T-helper 2 cell treated with Interferon-gamma antibody and Interleukin-4, amounts not matched to agents 5 μg/mL and 100 μg/mL, for 36 hours (primary cell): ENCODE results near the gene PSTPIP2.
"Not testable (repeated sequence)": the region's sequence is repeated elsewhere in the genome, so short reads cannot be mapped to it uniquely, and the experiment has no call there.

Experiments
- DNase-seq: peaks from one replicate; pipeline ENCODE4 v3.0.0; 2021; ENCODE audit warnings: low spot score
- H3K27ac Mint-ChIP-seq: one replicate; pipeline ENCODE4 v1.8.0; 2021; ENCODE audit warnings: mild to moderate bottlenecking, mixed read lengths
- H3K27me3 Mint-ChIP-seq: one replicate; pipeline ENCODE4 v1.8.0; 2021; ENCODE audit warnings: low read depth, mixed read lengths
- H3K36me3 Mint-ChIP-seq: one replicate; pipeline ENCODE4 v1.8.0; 2021; ENCODE audit warnings: low read depth, mixed read lengths
- H3K4me1 Mint-ChIP-seq: one replicate; pipeline ENCODE4 v1.8.0; 2021; ENCODE audit warnings: low read depth, mixed read lengths
- H3K4me3 Mint-ChIP-seq: one replicate; pipeline ENCODE4 v1.8.0; 2022; ENCODE audit warnings: mild to moderate bottlenecking, moderate library complexity, mixed read lengths
- H3K9me3 Mint-ChIP-seq: one replicate; pipeline ENCODE4 v1.8.0; 2021; ENCODE audit warnings: mixed read lengths

PSTPIP2 gene, protein sequence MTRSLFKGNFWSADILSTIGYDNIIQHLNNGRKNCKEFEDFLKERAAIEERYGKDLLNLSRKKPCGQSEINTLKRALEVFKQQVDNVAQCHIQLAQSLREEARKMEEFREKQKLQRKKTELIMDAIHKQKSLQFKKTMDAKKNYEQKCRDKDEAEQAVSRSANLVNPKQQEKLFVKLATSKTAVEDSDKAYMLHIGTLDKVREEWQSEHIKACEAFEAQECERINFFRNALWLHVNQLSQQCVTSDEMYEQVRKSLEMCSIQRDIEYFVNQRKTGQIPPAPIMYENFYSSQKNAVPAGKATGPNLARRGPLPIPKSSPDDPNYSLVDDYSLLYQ

DNA sequence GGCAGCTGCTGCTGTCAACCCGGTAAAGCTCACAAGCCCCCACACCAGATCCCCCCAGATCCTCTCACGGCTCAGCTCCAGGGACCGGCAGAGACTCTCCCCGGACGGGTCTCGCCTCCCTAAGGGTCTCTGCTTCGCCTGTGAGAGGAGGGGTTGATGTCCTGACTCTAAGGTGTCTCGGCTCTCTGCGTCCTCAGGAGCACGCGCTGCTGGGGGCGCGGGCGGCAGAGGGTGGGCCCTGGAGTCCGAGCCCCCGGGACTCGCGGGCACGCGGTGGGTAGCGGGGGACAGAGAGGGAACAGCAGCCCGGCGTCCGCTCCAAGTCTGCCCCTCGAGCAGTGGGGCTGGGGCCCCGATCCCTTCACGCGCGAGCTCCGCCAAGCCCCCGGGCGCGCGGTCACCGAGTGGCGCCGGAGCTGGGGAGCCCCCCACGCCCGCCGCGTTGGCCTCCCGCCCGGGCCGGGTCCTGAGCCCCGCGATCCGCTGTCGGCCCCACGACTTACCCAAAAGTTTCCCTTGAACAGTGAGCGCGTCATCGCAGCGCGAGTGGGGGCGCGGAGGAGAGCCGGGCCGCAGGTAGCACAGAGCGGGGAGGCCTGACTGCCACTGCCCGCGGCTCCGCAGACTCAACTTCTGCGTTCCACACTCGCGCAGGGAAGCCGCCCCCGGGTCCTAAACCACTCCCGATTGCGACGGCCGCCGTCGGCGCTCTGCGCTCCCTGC is at the start of gene PSTPIP2:
TSS of gene PSTPIP2 (minus strand) at position 608 of the 723 bp plus-strand sequence. CDS start at position 536, 72 bp downstream.
- Mint-ChIP-seq H3K9me3 (peaks cover 3% of the 10 kb centered on the region), H3K27me3 (no peaks in the 10 kb centered on the region), H3K4me1 (peaks cover 32% of the 10 kb centered on the region), H3K27ac (peak within 1 kb of the TSS; percentile 85), H3K36me3 (peaks cover 11% of the 10 kb centered on the region), H3K4me3 (peak within 1 kb of the TSS; percentile 84)
- peak; percentile 52 for DNase-seq

DNA sequence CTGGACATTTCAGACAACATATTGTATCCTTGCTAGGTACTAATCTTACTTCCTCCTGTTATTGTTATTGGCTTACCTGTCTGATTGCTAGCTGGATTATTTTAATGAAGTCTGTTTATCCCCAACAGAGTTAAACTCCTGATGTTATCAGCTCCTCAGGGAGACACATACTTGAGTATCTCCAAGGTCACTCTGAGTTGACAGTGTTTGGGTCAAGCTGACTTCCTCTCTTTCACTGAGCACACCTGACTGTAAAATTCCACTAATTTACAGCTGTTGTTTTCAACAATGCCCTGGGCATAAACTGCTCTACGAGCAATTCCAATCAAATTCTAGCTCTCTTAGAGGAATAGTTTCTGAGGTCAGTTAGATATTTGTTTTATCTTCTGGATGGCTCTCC is 41.7 kb upstream of the PSTPIP2 start:
- Mint-ChIP-seq H3K4me1 (no peaks in the 10 kb centered on the region), H3K4me3 (no peak overlapping the region), H3K36me3 (peaks cover 41% of the 10 kb centered on the region), H3K9me3 (no peaks in the 10 kb centered on the region), H3K27me3 (no peaks in the 10 kb centered on the region), H3K27ac (no peak overlapping the region)
- DNase-seq, result no peak

DNA sequence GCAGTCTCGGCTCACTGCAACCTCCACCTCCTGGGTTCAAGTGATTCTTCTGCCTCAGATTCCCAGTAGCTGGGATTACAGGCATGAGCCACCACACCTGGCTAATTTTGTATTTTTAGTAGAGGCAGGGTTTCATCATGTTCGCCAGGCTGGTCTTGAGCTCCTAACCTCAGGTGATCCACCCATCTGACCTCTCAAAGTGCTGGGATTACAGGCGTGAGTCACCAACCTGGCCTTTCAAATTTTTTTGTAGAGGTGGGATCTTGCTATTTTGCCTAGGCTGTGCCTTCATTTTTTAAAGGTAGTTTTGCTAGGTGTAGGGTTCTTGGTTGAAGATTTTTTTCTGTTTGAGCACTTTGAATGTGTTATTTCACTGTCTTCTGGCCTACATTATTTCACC is 38.3 kb upstream of the PSTPIP2 start:
- peak overlapping the region; percentile 26 for H3K27ac Mint-ChIP-seq
- no peaks in the 10 kb centered on the region for H3K27me3 Mint-ChIP-seq
- H3K4me3 Mint-ChIP-seq, result no peak overlapping the region
- H3K36me3 Mint-ChIP-seq, result peaks cover 39% of the 10 kb centered on the region
- DNase-seq, result no peak
- H3K4me1 Mint-ChIP-seq, result peaks cover 9% of the 10 kb centered on the region
- H3K9me3 Mint-ChIP-seq, result no peaks in the 10 kb centered on the region

DNA sequence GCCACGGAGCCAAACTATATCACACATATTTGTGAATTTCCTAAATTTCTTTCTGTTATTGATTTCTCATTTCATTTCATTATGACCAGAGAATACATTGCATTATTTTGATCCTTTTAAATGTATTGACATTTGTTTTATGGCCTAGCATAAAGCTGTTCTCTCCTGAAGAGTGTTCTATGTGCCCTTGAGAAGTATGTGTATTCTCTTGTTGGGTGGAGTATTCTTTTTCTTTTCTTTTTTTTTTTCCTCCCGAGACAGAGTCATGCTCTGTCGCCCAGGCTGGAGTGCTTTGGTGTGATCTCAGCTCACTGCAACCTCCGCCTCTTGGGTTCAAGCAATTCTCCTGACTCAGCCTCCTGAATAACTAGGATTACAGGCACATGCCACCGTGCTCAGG is 37.3 kb upstream of the PSTPIP2 start:
- Mint-ChIP-seq H3K4me3 (no peak overlapping the region), H3K36me3 (peaks cover 33% of the 10 kb centered on the region), H3K27ac (no peak overlapping the region), H3K27me3 (no peaks in the 10 kb centered on the region), H3K4me1 (peaks cover 13% of the 10 kb centered on the region), H3K9me3 (no peaks in the 10 kb centered on the region)
- DNase-seq, result no peak

DNA sequence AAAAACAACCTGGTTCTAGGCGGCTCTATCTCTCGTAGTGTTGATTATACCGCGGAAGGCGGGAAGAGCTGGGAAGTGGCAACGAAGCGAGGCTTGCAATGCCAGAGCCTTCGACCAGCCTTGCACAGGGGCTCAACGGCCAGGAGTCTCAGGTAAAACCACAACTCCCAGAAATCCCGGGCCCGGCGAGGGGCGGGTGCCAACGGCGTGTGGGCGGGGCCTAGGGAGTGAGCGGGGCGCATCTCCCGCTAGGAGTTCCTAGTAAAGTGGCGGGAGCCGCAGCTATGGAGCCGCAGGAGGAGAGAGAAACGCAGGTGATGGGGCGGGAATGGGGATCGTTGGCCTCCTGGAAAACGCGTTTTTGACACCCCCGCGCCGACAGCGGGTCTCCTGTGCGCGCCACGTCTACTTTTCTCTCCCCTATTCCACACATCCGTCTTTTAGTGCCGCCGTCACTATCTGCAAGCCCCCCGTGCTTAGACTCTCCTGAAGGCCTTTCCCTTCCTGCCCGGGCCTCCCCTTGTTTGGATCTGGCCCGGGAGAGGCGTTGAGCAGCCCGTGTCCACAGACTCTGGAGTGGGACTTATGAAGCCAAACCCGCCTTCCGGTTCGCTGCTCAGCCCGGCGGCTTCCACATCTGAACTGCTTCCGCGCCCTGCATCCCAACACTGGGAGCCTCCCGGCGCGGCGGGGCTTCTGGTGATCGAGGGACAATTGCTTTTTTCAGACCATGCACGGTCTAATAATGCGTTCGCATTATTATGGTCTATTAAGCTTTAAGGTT is 32.3 kb upstream of the PSTPIP2 start, which contains the start of gene HAUS1:
TSS of gene HAUS1 (plus strand) at position 258 of the 784 bp plus-strand sequence. CDS start at position 285, 27 bp downstream.
- no peaks in the 10 kb centered on the region for H3K27me3 Mint-ChIP-seq

DNA sequence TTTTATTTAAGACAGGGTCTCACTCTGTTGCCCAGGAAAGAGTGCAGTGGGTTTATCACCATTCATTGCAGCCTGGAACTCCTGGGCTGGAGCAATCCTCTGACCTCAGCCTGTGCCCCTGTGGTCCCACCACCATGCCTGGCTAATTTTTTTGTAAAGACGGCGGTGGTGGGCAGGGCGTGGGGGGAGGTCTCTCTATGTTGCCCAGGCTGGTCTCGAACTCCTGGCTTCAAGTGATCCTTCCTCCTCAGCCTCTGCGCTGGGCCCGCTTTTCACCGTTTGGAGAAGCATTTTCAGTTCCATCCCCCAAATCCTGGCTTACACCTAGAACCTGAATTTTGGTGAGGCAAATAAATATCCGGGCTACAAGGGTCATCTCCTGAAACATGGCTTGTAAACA is 27.4 kb upstream of the PSTPIP2 start:
- Mint-ChIP-seq H3K36me3 (peaks cover 20% of the 10 kb centered on the region), H3K27me3 (no peaks in the 10 kb centered on the region), H3K4me3 (no peak overlapping the region), H3K27ac (no peak overlapping the region), H3K9me3 (no peaks in the 10 kb centered on the region), H3K4me1 (peaks cover 21% of the 10 kb centered on the region)
- no peak for DNase-seq

More for the DNA sequence above, 32.3 kb upstream of the PSTPIP2 start, which contains the start of gene HAUS1:
- H3K27ac Mint-ChIP-seq, result peak within 1 kb of the TSS; percentile 86
- no peaks in the 10 kb centered on the region for H3K9me3 Mint-ChIP-seq
- peaks cover 17% of the 10 kb centered on the region for H3K4me1 Mint-ChIP-seq
- DNase-seq, result peak; percentile 80
- H3K4me3 Mint-ChIP-seq, result peak within 1 kb of the TSS; percentile 97
- H3K36me3 Mint-ChIP-seq, result peaks cover 16% of the 10 kb centered on the region

DNA sequence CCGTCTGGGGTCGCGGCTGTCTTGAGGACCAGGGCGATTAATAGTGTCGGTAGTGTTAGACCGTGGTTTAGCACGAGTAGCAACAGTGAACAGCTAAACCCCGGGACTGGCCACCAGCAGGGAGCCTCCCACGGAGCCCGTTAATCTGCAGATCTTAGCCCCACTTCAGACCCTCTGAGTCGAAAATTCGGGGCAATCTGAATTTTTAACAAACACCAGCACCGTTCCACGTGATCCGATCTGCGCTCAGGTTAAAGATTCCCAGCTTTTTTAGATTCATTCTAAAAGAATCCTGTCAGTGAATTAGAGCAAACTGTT is 26.5 kb upstream of the PSTPIP2 start:
- Mint-ChIP-seq H3K9me3 (no peaks in the 10 kb centered on the region), H3K27ac (peak overlapping the region; percentile 94), H3K36me3 (peaks cover 25% of the 10 kb centered on the region), H3K4me3 (peak overlapping the region; percentile 99), H3K27me3 (no peaks in the 10 kb centered on the region), H3K4me1 (peaks cover 20% of the 10 kb centered on the region)
- no peak for DNase-seq

DNA sequence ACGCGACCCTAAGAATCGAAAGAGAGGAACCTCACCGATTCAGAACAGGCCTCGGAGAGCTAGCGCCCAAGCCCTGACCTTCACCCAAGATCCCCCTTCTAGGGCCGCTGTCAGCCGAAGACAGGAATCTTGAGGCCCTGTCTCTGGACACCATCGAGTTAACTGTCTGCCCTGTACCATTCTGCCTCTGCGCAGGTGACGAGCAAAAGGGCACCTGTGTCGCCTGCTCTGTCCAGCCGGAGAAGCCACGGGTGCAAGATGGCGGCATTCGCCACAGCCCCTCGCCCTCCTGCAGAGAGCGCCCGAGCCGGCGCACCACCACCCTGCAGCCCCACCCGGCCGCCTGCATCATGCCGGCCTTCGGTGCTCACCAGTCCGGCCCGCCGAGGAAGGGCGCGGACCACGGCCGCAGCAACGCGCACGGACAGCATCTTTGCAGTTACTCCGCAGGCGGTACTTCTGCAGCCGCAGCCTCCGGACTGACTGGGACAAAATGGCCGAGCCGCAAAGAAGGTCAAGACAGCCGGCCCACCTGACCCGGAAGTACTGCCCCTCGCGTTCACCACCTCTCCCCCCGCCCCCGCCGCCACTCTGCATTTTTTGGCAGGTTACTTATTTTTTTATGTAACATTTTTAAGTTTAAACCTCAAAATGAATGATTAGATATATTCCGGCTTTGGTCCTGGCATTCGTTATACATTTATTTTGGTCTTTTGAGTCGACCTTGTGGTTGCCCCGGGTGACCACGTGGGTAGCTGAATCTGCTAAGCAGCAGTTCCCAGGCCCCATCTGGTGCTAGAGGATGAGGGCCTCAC is 25.9 kb upstream of the PSTPIP2 start, which contains the start of gene ATP5F1A:
TSS of gene ATP5F1A (minus strand) at position 496 of the 815 bp plus-strand sequence. CDS start at position 431, 65 bp downstream.
- Mint-ChIP-seq H3K4me3 (peak within 1 kb of the TSS; percentile 99), H3K4me1 (peaks cover 20% of the 10 kb centered on the region), H3K9me3 (no peaks in the 10 kb centered on the region), H3K27ac (peak within 1 kb of the TSS; percentile 94), H3K36me3 (peaks cover 31% of the 10 kb centered on the region), H3K27me3 (no peaks in the 10 kb centered on the region)
- DNase-seq, result peak; percentile 82

DNA sequence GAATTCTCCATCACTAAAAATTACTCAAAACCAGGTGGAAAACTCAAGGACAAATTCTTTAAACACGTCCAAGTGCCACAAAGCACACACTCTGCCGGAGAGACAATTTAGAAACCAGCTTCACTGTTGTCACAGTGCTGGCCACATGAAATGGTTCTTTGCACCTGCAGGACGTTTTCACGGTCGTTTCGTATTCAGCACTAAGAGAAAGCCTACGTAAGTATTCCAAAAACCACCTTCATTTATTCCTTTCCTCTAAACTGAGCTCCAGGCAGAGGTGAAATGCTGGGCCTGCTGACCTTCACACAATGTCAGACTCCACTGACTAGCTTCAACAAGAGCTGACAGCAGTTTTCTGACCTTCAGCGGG is 25.4 kb upstream of the PSTPIP2 start:
- Mint-ChIP-seq H3K36me3 (peaks cover 31% of the 10 kb centered on the region), H3K4me3 (peak overlapping the region; percentile 99), H3K27me3 (no peaks in the 10 kb centered on the region), H3K27ac (peak overlapping the region; percentile 94), H3K4me1 (peaks cover 20% of the 10 kb centered on the region), H3K9me3 (no peaks in the 10 kb centered on the region)
- DNase-seq, result no peak

DNA sequence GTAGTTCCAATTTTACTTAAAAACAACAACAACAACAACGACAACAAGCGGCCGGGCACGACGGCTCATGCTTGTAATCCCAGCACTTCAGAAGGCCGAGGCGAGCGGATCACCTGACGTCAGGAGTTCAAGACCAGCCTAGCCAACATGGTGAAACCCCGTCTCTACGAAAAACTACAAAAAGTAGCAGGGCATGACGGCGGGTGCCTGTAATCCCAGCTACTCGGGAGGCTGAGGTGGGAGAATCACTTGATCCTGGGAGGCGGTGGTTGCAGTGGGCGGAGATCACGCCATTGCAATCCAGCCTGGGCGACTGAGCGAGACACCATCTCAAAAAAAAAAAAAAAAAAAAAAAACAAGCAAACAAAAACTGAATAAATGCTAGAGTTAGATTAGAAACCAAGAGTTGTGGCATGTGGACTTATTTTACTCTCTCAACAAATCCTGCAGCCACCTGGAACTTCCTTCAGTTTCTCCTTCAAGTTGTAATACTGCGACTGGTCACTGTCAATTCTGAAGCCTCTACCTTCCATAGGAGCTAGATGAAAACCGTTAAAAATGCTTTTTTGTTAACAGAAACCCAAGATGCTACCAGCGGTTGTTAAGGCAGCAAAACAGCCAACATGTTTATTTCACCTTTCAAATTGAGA is 24.7 kb upstream of the PSTPIP2 start:
- H3K9me3 Mint-ChIP-seq, result no peaks in the 10 kb centered on the region
- DNase-seq, result no peak
- peaks cover 35% of the 10 kb centered on the region for H3K36me3 Mint-ChIP-seq
- peaks cover 21% of the 10 kb centered on the region for H3K4me1 Mint-ChIP-seq
- H3K4me3 Mint-ChIP-seq, result peak overlapping the region; percentile 99
- H3K27ac Mint-ChIP-seq, result peak overlapping the region; percentile 94
- no peaks in the 10 kb centered on the region for H3K27me3 Mint-ChIP-seq

DNA sequence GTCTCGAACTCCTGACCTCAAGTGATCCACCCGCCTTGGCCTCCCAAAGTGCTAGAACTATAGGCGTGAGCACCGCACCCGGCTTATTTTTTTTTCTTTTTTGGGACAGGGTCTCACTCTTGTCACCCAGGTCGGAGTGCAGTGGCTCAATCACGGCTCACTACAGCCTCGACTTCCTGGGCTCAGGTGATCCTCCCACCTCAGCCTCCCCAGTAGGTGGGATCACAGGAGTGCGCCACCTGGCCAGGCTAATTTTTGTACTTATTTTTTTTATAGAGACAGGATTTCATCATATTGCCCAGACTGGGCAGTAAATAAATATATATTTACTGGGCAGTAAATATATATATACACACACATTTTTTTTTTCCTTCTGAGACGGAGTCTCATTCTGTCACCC is 23.5 kb upstream of the PSTPIP2 start:
- H3K36me3 Mint-ChIP-seq, result peaks cover 47% of the 10 kb centered on the region
- H3K27me3 Mint-ChIP-seq, result no peaks in the 10 kb centered on the region
- H3K27ac Mint-ChIP-seq, result no peak overlapping the region

DNA sequence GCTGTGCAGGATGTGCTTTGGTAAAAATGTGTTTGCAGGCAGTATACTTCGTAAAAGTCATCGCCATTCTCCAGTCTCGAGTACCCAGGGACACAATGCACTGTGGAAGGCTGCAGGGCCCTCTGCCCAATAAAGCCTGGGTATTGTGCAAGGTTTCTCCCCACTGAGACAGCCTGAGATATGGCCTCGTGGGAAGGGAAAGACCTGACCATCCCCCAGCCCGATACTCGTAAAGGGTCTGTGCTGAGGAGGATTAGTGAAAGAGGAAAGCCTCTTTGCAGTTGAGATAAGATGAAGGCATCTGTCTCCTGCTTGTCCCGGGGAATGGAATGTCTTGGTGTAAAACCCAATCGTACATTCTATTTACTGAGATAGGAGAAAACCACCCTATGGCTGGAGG is 16.4 kb upstream of the PSTPIP2 start:
- DNase-seq, H3K4me3 Mint-ChIP-seq, H3K27ac Mint-ChIP-seq, H3K9me3 Mint-ChIP-seq, H3K27me3 Mint-ChIP-seq: not testable (repeated sequence)
- Mint-ChIP-seq H3K36me3 (peaks cover 81% of the 10 kb centered on the region), H3K4me1 (peaks cover 19% of the 10 kb centered on the region)

More for the DNA sequence above, 23.5 kb upstream of the PSTPIP2 start:
- no peak for DNase-seq
- Mint-ChIP-seq H3K9me3 (no peaks in the 10 kb centered on the region), H3K4me3 (no peak overlapping the region), H3K4me1 (peaks cover 30% of the 10 kb centered on the region)

DNA sequence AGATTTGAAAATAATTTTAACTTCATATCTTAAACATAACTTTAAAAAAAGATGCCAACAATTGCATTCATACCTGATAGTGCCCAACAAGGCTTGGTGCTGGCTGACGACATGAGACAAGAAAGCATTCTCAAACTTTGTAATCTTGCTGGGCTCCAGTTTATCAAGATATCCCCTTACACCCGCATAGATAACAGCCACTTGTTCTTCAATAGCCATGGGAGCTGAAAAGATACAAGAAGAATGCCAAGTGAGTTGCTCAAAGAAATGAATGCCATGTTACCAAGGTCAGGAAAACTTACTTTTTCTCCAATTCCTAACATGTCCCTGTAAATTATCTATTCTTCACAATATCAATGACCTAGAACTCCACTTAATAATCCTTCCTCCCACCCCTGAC is 12.4 kb upstream of the PSTPIP2 start:
- no peak for DNase-seq
- Mint-ChIP-seq H3K27ac (no peak overlapping the region), H3K36me3 (peaks cover 75% of the 10 kb centered on the region), H3K4me3 (no peak overlapping the region), H3K4me1 (peaks cover 7% of the 10 kb centered on the region), H3K27me3 (no peaks in the 10 kb centered on the region), H3K9me3 (no peaks in the 10 kb centered on the region)
